RKO (cell line): ENCODE results near the gene PLCG2.
"Not testable (repeated sequence)": the region's sequence is repeated elsewhere in the genome, so short reads cannot be mapped to it uniquely, and the experiment has no call there.

Source experiments
- DNase-seq: peaks from one replicate; pipeline ENCODE4 v3.0.0-alpha.2; 2016; ENCODE audit warnings: low spot score

PLCG2 gene

DNA sequence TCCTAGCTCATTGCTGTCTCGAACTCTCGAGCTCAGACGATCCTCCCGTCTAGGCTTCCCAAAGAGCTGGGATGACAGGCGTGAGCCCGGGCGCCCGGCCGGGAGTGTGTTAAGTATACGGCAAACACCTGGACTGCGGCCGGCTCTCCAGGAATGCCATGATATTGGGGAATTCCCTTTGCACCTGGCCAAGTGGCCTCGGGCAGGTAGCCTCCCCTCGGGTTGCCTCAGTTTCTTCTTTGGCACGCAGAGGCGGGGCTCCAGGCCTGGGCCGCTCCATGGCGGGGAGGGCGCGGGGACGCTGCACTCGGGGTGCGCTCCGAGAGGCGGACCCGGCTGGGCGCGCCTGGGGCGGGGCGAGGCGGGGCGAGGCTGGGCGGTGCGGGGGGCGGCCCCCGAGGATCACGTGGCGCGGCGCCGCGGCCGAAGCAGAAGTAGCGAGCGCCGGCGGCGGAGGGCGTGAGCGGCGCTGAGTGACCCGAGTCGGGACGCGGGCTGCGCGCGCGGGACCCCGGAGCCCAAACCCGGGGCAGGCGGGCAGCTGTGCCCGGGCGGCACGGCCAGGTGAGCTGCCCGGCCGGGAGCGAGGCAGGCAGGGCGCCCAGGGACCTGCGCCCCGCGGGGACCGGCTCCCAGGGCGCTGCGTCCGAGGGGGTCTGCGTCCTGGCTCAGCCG, at the start of gene PLCG2:
Gene PLCG2 (plus strand): TSS at position 431 of the 675 bp plus-strand sequence. CDS start 6,699 bp downstream, outside the sequence.
- peak; percentile 74 for DNase-seq

DNA sequence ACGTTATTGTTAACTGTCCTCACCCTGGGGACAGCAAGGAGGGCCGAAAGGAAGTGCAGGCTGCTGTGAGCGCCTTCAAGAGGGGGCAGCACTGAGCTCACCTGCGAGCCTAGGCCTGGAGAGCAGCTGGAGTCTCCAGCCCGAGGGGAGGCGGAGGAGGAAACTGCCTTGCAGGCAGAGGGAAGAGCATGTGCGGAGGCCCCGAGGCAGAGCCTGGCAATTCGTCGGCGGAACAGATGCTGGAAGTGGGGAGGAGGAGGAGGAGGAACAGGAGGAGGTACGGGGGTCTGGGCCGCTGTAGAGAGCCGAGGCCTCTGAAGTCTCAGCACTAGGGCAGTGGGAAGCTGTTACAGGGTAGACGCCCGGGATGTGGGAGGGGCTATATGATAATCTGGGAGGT, 49.6 kb upstream of the PLCG2 start:
- no peak for DNase-seq

DNA sequence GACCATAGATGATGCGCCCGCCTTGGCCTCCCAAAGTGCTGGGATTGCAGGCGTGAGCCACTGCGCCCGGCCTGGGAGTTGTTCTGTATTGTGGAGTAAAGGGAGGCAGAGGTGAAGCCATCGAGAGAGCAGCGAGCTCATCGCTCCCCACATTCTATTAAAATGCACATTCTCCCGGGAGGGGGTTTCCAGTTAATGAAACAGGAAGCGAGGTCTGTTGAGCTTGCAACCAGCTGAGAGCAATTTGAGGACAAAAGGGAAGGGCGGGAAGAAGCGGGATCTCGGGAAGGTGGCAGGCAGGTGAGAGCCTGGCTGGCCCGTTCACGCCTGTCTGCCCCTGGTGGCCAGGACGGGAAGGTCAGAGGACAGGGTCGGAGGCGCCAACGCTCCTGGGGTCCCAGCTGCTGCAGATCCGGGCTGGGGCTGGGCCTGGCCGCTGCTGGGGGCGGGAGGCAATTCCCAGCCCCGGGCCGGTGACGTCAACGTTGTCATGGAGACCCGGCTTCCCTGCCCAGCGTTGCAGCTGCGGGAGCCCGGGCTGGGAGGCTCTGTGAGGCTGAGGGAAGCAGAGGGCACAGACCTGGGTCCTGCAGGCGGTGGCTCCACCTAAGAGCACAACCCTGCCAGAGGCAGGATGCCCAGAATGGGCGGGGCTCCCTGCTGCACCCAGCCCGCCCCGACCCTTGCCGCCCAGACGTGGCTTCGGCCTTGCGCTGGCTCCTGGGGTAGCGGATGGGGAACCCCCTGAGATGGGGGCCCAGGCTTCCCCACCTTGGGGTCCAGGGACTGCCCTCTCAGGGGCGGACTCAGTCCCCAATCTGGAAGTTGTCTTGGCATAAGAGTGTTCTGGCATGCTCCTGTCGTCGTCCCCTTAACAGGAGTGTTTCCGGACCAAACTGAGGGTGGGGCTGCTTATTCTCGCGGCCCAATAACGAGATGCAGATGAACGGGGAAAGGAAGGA, 48.7 kb upstream of the PLCG2 start:
- peak; percentile 23 for DNase-seq

DNA sequence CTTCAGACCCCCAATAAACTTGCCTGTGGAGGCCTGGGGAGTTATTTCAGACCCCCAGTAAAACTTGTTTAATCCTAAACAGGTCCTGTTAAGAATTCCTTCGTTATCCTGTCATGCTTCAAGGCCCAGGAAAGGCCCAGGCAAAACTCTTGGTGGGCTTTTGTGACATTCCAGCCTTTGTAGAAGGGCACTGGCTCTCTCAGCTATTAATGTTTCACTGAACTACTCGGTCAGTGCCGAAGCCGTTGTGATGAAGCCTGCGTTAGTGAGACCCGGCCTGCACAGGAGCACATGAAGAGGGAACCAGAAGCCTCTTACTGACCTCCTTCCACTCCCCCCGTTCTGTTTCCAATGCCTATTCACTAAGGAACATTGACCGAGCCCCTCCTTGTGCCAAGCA, 47.4 kb upstream of the PLCG2 start:
- no peak for DNase-seq

DNA sequence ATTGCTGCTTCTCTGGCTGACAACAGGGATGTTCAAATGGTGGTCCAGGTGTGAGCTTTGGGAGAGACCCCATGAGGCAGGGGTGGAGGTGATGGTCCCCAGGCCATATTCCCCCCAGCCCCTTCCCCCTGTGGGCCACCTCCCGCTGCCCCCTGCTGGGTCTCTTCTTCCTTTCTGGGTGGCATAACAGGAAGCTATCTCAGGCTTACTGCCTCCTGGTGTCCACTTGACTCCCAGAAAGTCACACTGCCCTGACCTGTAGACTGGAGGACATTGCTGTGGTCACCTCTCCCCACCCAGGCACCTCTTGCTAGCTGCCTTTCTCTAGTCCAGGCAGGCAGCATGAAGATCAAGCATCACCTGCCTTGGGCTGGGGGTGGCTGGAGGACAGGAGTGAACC, 46.4 kb upstream of the PLCG2 start:
- DNase-seq, result no peak

DNA sequence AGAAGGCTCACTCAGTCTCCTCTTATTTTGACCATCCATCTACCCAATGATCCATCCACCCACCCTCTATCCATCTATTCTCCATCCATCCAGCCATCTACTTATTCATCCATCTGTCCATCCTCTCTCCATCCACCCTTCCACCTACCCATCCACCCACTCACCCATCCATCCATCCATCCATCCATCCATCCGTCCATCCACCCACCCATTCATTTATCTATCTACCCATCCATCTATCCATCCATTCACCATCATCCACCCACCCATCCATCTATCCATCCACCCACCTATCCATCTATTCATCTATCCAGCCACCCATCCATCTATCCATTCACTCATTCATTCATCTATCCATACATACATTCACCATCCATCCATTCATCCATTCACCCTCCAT, 45.8 kb upstream of the PLCG2 start:
- DNase-seq, result no peak

DNA sequence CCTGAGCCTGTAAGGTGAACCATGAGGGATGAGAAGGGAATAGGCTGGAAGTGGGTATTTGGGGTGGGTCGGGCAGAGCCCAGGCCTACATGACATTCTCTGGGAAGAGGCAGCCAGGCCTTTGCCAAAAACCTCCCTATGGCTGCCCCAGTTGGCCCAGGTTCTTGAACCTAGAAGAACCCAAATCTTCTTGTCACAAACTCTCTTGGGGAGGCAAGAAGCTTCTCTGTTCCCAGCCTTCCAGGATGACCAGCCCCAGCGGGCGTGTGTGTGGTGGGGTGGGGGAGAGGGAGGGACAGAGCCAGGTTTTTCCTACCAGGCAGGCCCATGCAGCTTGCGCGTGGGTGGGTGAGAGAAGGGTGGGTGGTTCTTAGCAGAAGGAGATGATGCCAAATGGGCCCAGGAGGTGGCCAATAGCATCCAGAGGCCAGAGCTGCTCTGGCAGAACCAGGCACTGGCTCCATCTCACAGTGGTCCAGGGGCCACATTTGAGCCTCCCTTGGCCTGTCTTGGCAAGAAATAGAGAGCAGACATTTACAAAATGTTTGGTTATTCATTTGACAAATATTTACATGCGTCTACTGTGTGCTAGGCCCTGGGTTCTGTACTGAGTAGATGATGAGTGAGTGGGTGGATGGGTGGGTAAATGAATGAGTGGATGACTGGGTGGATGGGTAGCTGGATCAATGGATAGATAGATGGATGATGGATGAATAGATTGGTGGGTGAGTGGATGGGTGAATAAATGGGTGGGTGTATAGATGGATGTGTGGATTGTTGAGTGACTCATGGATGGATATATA, 44.3 kb upstream of the PLCG2 start:
- no peak for DNase-seq

DNA sequence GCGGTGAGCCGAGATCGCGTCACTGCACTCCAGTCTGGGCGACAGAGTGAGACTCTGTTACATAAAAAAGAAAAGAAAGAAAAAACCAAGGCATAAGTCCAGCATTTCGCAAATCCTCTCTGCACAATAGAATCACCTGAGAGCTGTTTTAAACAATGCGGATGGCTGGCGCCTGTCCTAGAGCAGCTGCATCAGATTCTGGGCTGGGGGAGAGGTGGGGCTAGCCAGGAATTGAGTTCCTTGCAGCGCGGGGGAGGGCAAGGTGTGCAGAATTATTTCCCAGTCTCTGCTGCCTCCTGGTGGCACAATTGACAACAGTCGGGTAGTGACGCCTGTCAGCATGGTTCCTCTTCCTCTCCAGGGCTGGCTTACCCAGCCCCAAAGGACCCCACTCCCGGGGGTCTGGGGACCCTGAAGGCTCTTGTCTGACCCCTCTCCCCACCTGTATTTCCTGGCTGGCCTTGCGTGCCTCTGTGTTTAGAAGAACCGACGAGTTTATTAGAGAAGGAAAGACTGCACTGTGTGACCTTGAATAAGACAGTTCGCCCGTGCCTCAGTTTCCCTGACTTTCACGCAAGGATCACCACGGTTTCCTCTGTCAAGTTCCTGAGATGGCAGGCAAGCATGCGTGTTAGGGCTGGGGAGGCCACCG, 41.1 kb upstream of the PLCG2 start:
- peak; percentile 55 for DNase-seq

DNA sequence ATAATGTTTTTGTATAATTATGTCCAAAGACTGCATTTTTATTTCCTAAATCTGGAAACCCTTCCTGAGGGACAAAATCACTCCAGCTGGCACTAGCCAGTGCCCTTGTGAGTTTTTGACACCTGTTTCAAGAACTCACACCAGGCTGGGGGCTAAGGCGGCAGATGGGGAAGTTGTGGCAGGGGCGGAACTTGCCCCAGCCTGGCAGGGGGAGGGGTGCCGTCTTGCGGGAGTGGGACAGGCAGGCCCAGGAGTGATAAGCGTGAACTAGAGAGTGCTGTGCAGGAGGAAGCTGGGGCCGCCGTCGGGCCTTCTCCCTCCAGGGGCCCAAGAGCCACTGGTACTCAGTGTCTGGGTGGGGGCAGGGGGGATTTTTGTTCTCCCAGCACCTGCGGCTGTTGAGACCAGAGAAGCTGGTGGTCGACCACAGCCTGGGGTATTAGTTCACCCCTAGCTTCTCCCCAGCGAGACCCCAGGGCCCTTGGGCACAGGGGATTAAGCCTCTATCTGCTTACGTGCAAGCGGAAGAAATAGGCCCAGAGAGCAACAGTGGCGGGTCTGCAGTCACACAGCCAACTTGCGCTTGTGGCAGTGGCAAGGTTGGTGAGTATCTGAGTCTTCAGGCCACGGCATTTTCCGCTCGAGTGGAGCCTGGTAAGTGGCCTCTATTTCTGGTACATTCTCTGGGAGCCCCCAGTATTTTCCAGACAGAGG, 40.2 kb upstream of the PLCG2 start:
- DNase-seq, result no peak

DNA sequence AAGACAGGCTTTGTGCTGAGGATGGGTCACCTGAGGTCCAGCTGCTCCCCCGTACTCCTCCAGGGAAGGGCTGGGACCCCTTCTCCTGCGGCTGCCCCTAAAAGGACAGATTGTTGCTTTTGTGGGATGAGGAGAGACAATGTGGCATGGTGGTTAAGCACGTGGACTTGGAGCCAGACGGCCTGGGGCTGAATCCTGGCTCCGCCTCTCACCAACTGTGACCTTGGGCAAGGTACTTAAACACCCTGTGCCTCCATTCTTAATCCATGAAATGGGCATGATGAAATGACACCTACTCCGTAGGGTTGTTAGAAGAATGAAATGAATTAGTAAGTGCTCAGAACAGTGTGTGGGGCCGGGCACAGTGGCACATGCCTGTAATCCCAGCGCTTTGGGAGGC, 39.6 kb upstream of the PLCG2 start:
- DNase-seq, result no peak

DNA sequence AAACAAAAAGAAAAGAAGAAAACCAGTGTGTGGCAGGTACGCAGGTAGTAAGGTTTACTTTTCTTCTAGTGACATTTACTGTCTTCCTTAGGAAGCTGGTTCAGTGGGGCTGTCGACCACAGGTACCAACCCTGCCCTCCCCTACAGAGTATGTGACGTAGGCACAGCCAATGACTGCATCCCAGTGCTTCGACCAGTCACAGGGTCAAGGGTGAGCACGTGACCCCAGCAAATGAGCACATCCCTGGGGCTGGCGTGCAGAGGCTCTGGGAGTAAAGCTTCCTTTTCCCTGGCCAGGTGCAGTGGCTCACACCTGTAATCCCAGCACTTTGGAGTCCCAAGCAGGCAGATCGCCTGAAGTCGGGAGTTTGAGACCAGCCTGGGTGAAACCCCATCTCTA, 38.9 kb upstream of the PLCG2 start:
- DNase-seq, result no peak

DNA sequence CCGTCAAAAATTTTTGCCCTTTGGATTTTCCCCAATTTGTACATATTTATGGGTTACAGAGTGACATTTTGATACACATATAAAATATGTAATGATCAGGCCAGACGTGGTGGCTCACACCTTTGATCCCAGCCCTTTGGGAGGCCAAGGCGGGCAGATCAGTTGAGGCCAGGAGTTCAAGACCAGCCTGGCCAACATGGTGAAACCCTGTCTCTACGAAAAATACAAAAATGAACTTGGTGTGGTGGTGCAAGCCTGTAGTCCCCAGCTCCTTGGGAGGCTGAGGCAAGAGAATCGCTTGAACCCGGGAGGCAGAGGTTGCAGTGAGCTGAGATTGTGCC, 37.7 kb upstream of the PLCG2 start:
- DNase-seq, result not testable (repeated sequence)

DNA sequence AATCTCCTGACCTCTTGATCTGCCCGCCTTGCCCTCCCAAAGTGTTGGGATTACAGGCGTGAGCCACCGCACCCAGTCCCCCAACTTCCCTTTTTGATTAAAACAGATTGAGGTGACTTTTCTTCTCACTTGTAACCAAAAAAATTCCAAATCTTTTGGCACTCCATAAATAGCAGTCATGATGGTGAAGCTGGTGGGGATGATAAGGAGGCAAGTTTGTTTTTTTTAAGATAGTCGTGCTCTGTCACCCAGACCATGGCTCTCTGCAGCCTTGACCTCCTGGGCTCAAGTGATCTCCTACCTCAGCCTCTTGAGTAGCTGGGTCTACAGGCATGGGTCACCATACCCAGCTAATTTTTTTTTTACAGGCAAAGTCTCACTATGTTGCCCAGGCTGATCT, 34.7 kb upstream of the PLCG2 start:
- DNase-seq, result no peak

DNA sequence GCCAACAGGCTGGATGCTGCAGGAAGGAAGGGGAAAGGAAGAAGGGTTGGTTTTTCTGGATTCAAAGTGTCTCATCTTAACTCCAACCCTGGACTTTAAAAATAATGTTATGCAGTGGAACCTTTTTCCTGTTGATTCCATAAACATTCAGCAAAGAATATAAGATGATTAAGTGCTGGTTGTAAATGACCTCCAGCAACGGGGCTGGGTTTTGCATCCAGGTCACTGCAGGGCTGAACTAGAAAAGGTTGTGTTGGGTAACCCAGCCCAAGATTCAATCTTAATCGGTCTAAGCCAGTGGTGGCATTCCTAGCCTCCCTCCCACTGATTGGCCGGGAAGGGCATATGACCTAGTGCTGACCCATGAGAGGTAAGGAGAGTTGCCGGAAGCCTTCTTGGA, 34.2 kb upstream of the PLCG2 start:
- DNase-seq, result no peak

DNA sequence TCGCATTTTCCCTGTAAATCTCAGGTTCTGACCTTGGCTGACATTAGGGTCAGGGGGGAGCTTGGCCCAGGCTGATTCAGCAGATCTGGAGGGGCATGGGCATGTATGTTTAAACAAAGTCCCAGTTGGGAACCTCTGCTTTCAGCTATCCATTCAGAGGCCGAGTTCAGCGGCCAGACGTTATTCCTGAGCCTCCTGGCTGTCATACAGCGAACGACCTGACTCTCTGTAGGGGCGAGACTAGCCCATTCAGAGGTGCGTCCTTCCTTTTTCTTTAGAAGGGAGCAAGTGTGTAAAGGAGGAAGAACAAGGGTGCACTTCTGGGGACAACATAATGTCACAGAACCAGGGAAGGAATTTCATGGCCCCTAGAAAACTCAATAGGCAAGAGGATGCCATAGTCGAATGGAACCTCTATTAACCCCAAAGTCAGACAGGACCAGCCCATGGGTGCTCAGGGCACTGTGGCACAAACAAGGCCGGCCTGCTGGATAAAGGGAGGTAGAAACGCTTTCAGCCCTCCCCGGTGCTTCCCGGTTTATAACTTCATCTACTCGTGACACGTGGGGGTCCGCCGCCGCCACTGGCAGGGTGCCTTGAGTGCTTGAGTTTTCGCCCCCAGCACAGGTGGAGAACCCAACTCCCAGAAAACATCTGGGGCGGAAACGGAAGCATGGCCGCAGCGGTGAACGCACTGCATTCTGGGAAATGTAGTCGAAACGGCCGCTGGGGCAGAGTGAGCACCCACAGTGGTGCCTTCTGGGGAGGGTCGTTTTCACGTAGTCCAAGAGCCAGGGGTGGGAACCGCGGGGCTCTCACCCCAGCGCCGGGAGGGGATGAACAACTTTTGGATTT, 33.2 kb upstream of the PLCG2 start:
- no peak for DNase-seq

DNA sequence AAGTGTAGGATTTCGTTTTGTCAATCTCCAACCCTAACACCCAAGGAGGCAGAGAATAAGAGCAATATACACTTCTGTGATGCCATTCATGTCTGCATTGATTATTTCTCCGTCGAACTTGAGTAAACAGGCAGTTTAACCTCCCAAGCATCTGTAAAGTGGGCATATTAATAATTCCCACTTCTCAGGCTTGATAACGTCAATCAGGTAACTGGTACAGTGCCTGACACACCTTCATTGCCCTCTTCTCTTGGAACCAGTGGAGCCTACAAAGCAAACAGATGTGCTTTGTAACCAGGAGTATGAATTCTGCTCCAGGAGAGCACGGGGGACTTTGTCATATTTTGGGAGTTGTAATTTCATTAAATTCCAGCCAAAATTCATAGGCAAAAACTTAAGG, 32.5 kb upstream of the PLCG2 start:
- no peak for DNase-seq

DNA sequence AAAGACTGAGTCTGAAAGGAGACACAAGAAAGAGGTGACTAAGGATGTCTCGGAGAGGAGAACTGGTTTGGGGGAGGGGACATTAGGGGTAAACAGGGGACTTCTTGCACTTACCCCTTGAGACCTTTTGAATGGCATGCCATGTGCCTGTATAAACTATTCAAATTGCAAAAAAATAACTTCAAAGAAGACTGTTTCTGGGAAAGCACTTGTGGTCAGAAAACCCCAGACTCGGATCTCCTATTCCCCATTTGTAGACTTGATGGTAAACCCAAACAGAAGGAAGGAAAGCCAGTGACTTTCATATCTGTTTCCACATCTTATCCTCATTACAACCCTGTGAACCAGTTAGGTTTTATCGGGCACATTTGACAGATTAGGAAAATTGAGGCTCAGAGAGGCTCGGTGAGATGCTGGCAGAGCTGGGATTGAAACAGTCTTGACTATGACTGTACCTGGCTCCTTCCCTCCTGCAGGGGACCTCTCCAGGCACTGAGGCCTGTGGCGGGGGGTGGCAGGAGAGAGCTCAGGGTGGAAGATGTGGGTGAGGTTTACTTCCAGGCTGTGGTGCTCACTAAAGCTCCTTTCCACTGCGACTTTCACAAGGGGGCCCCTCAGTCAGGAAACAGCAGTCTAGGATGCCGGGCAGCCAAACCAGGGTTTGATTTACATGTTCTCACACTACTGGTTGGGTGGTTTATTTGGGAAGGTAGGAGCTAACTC, 30.5 kb upstream of the PLCG2 start:
- no peak for DNase-seq

DNA sequence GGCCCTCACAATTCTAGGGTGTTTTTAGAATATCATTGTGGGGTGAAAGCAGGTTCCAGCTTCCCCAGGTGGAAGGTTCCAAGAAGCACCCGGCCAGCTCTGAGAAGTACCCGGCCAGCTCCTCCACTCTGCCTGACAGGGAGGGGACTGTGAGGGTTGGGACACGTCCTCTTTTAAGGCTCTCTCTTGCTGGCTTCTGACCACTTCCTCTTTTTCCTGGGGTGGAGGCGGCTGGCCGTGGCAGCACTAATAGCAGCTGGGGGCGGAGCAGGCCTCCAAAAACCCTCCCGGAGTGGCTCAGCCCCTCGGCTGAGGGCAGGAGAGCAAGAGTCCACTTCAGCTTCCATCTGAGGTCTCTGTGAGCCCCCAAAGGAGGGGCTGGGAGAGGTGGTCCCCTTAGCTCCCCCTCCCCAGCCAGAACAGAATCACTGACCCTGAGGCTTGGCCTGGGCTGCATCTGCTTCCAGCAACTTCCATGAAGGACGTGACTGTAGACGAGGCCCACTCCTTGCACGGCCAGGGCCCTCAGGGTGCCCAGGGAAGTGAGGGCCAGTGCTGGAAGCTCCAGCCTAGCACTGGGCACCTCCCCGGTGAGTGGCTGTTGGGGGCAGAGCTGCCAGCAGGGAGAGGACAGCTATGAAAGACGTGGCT, 26.7 kb upstream of the PLCG2 start:
- DNase-seq, result no peak

DNA sequence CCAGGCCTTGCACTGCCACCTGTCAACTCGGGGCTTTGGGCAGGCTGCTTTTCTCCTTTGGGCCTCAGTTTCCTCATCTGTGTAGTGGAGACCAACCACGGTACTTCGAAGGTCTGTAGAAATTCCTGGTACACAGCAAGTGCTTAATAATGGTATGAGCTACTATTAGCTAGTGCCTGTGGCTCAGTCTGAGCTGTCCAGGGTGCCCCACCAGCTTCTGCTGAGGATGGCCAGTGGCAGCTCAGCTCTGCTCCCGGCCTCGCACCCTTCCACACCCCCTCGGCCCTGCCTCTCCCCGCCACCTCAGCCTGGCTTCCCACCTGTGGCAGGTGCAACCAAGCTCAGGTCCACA, 26.2 kb upstream of the PLCG2 start:
- DNase-seq, result no peak
